Testis (tissue), 3 donors: ENCODE measurements around the gene CA5B. TPM values are rescaled to one million over a fixed set of nuclear protein-coding genes. Genes with fewer than 3 reads are reported as not detected.

Experiments
- DNase-seq: peaks from one replicate; pipeline ENCODE4 v3.0.0-alpha.2; 2019
- H3K27ac ChIP-seq, 2 donors: fragments of 200-600 bp; sonication (generic); one replicate each; pipeline ENCODE4 v1.5.1; 2019
- H3K27me3 ChIP-seq: fragments of 200-600 bp; sonication (generic); one replicate; pipeline ENCODE4 v1.5.1; 2019
- H3K36me3 ChIP-seq: fragments of 200-600 bp; sonication (generic); one replicate; pipeline ENCODE4 v1.5.1; 2017; ENCODE audit warnings: low read depth; ENCODE audit errors: missing control alignments
- H3K4me1 ChIP-seq: fragments of 200-600 bp; sonication (generic); one replicate; pipeline ENCODE4 v1.5.1; 2019
- H3K4me3 ChIP-seq, 2 donors: fragments of 200-600 bp; sonication (generic); one replicate each; pipeline ENCODE4 v1.5.1; 2017 to 2019
- H3K9me3 ChIP-seq: fragments of 200-600 bp; sonication (generic); one replicate; pipeline ENCODE4 v1.5.1; 2017
- CTCF ChIP-seq, 3 experiments: fragments of 450-650 bp in 2 of 3; fragments of 200-600 bp in 1 of 3; sonication (generic) in 1 of 3; IDR thresholded peaks; one replicate each; pipeline ENCODE4 v1.5.1; 2016 to 2019; ENCODE audit warnings: antibody characterized with exemption in 3 of 3, mild to moderate bottlenecking in 2 of 3, moderate library complexity in 1 of 3
- POLR2A ChIP-seq: fragments of 450-650 bp; IDR thresholded peaks from one replicate; pipeline ENCODE4 v1.6.1; 2017; ENCODE audit warnings: antibody characterized with exemption, mild to moderate bottlenecking, moderate library complexity
- WGBS, 2 donors: methylation state at CpG; one replicate each; pipeline ENCODE4 v1.1.5; 2018; 5-methylcytosine and 5-hydroxymethylcytosine counted together
- intact Hi-C: fragments of 100-400 bp; cut with DNase I; formaldehyde crosslinking; loops from one replicate; pipeline ENCODE4 v1.15.1; 2023; ENCODE audit warnings: low total_unique reads
- polyA plus RNA-seq: library from polyadenylated mRNA; stranded (reverse); fragments of 350-450 nt; fragmentation: Illumina TruSeq; extraction: RNeasy Lipid Tissue Mini Kit (QIAGEN cat#74804); gene quantifications from one replicate; pipeline ENCODE4 v1.2.3, GENCODE V29; 2014; ENCODE audit warnings: low read depth, low replicate concordance; ENCODE audit not compliant: insufficient read depth
- small RNA-seq, 2 donors: library from RNA; depleted of rRNA; stranded (forward); fragments of <200 nt; gene quantifications; one replicate each; pipeline ENCODE3, GENCODE V24; 2016
- total RNA-seq, 2 donors: library from RNA; depleted of rRNA; stranded (reverse); fragments of >200 nt; gene quantifications; one replicate each; pipeline ENCODE4 v1.2.3, GENCODE V29; 2016

Gene CA5B
- total and polyA plus RNA-seq, 3 donors from 2014 or later, result 25.1 to 53.1 (median 45.5) TPM

- H3K36me3 ChIP-seq, result no peaks in the 10 kb centered on the region
- H3K9me3 ChIP-seq, result no peaks in the 10 kb centered on the region
- no peaks in the 10 kb centered on the region for H3K27me3 ChIP-seq
- H3K27ac ChIP-seq, result no peak overlapping the region
- DNase-seq, result no peak
- TF ChIP-seq POLR2A, result no peak
- TF ChIP-seq CTCF (IDR thresholded peaks at IDR 0.05), result no peak
- no peak overlapping the region for H3K4me3 ChIP-seq
- 61 to 67% methylated on average over 3 of the region's 3 CpGs for WGBS, 2 donors
- intact Hi-C loops, result no loop called here
- no peaks in the 10 kb centered on the region for H3K4me1 ChIP-seq
These were observed 96.0 kb downstream of the CA5B start for GRCh38 chrX:15834053-15834452.

GRCh38 chrX:15834827-15835595 is 96.9 kb downstream of the CA5B start:
- H3K27me3 ChIP-seq, result no peaks in the 10 kb centered on the region
- DNase-seq, result no peak
- TF ChIP-seq CTCF (IDR thresholded peaks at IDR 0.05), result no peak
- TF ChIP-seq POLR2A, result no peak
- H3K27ac ChIP-seq, result no peak overlapping the region
- no peaks in the 10 kb centered on the region for H3K9me3 ChIP-seq
- intact Hi-C loops, result no loop called here
- no peaks in the 10 kb centered on the region for H3K36me3 ChIP-seq
- H3K4me1 ChIP-seq, result no peaks in the 10 kb centered on the region
- 70 to 78% methylated on average over 5 of the region's 5 CpGs for WGBS, 2 donors
- H3K4me3 ChIP-seq, result no peak overlapping the region

Small RNA genes lying within 50 kb of the gene (small RNA-seq; reads per million reads assigned to genes)
- 0 reads per million in 2 donors for gene RF00409

Other genes with a start within 250 kb of the CA5B start
- gene PIR, start 244.9 kb upstream of the CA5B start, total RNA-seq, result 10 to 100 TPM in 1 of 2 donors, 1 to 10 TPM in 1; 9.7 to 10.3 TPM
- 11.0 TPM for gene PIR, start 244.9 kb upstream of the CA5B start, polyA plus RNA-seq
- gene BMX, start 237.5 kb upstream of the CA5B start, total RNA-seq, result under 1 TPM; 0.12 to 0.55 TPM
- 1.2 TPM for gene BMX, start 237.5 kb upstream of the CA5B start, polyA plus RNA-seq
- gene ACE2, start 137.3 kb upstream of the CA5B start, total RNA-seq, result 100 to 1,000 TPM; 116 to 119 TPM
- 78.9 TPM for gene ACE2, start 137.3 kb upstream of the CA5B start, polyA plus RNA-seq
- gene CLTRN, start 73.5 kb upstream of the CA5B start, total RNA-seq, result 1 to 10 TPM; 1.6 to 1.9 TPM
- 2.3 TPM for gene CLTRN, start 73.5 kb upstream of the CA5B start, polyA plus RNA-seq
- 1 to 10 TPM; 6.3 to 6.6 TPM for gene ZRSR2, start 52.2 kb downstream of the CA5B start, total RNA-seq
- gene ZRSR2, start 52.2 kb downstream of the CA5B start, polyA plus RNA-seq, result 6.1 TPM
- 100 to 1,000 TPM in 1 of 2 donors, 10 to 100 TPM in 1; 69.8 to 107 TPM for gene AP1S2, start 116.5 kb downstream of the CA5B start, total RNA-seq
- 60.8 TPM for gene AP1S2, start 116.5 kb downstream of the CA5B start, polyA plus RNA-seq